Measurements from ENCODE around the gene PCNX2. TPM values are rescaled to one million over a fixed set of nuclear protein-coding genes. Genes with fewer than 3 reads are reported as not detected.

PCNX2 gene
- total and polyA plus RNA-seq, 9 donors, result 5.7 to 26.0 (median 18.9) TPM

DNA sequence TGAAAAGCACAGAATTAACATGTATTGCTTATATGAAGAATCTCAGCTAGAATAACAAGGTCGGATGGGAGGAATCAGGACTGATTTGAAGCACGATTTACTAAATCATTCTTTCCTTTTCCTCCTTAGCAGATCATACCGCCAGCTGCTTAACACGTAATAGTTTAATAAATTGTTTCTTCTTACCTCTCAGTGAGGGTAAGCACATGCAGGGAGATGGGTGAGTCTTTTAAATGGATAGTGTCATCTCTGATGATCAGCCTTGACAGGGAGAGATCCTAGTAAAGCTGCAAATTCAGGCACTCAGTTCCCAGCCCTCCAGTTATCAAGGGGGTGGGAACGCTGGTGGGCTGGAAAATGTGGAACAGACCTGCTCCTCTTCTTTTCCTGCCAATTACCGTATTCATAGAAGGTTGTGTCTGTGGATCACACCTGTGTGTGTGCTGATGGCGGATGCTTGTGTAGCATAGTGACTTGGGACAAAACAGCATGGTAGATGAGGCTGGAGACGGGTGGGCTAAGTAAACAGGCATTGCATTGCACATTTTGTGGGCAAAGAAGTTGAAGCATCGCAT, 314.5 kb downstream of the PCNX2 start:
- TF ChIP-seq, protein P1, sequence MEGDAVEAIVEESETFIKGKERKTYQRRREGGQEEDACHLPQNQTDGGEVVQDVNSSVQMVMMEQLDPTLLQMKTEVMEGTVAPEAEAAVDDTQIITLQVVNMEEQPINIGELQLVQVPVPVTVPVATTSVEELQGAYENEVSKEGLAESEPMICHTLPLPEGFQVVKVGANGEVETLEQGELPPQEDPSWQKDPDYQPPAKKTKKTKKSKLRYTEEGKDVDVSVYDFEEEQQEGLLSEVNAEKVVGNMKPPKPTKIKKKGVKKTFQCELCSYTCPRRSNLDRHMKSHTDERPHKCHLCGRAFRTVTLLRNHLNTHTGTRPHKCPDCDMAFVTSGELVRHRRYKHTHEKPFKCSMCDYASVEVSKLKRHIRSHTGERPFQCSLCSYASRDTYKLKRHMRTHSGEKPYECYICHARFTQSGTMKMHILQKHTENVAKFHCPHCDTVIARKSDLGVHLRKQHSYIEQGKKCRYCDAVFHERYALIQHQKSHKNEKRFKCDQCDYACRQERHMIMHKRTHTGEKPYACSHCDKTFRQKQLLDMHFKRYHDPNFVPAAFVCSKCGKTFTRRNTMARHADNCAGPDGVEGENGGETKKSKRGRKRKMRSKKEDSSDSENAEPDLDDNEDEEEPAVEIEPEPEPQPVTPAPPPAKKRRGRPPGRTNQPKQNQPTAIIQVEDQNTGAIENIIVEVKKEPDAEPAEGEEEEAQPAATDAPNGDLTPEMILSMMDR (IDR thresholded peaks at IDR 0.05), result no peak
- TF ChIP-seq EP300 (IDR thresholded peaks at IDR 0.05) (no peak), POLR2A (IDR thresholded peaks at IDR 0.05) (no peak)
- Histone ChIP-seq H3K4me3 (no peak overlapping the region), H3K27me3 (no peaks in the 10 kb centered on the region), H3K36me3 (no peaks in the 10 kb centered on the region), H3K9me3 (no peaks in the 10 kb centered on the region), H3K27ac (no peak overlapping the region), H3K4me1 (ENCODE audit: insufficient read depth) (no peaks in the 10 kb centered on the region)
- WGBS, 3 donors, result 66 to 79% (median 76%) methylated on average over 9 of the region's 9 CpGs
- no peak for DNase-seq
- intact Hi-C loops (cut with DNase I), result no loop called here

DNA sequence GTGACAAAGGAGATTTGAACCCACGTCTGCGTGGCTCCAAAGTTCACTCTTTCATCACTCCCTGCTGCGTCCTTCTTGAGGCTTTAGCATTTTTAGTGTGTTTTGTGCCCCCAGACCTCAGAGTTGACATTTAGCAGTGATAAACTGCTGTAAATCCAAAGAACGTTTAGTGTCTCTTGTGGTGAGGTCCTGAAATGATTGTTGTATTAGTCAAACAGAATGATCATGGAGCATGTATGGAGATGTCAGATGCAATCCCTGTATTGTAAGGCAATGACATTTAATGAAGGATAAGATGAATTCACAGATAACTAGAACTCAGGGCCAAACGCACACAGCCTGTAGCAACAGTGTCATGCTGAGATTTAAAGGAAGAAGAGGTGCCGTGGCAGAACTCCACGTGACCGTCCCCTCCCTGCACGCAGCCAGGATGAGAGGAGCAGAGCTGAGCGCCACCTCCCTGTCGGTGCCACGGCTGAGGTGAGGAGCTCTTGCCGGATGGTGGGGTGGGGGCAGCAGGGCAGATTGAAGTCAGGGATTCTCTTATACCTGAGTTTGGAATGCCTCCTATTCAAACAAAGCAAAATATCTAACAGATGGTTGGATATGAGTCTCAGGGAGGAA, 315.1 kb downstream of the PCNX2 start:
- Histone ChIP-seq H3K4me1 (ENCODE audit: insufficient read depth) (no peaks in the 10 kb centered on the region), H3K4me3 (no peak overlapping the region), H3K36me3 (no peaks in the 10 kb centered on the region), H3K27me3 (no peaks in the 10 kb centered on the region), H3K27ac (no peak overlapping the region), H3K9me3 (no peaks in the 10 kb centered on the region)
- DNase-seq, result no peak
- 52 to 74% (median 55%) methylated on average over 13 of the region's 13 CpGs for WGBS, 3 donors
- intact Hi-C loops (cut with DNase I), result no loop called here
- TF ChIP-seq POLR2A (IDR thresholded peaks at IDR 0.05) (no peak), EP300 (IDR thresholded peaks at IDR 0.05) (no peak)
- TF ChIP-seq, protein P1 (IDR thresholded peaks at IDR 0.05), result no peak

DNA sequence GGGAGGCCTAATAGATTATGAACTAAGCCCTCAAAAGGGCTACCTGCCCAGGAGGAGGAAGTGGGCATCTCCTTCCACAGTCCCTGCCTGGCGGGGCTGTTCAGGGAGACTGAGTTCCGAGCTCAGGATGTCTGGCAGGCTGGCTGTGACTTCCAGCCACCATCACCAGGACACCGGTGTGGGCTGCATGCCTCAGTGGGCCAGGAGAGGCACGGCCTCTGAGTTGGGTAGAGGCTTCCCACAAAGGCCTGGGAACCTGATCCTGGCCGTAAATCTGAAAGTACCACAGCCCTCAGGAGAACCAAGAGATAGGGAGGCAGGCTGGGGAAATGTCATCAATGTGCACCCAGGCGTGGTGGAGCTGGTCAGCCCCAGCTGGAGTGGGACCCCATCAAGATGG, 316.0 kb downstream of the PCNX2 start:
- Histone ChIP-seq H3K4me3 (no peak overlapping the region), H3K27me3 (no peaks in the 10 kb centered on the region), H3K4me1 (ENCODE audit: insufficient read depth) (no peaks in the 10 kb centered on the region), H3K27ac (no peak overlapping the region), H3K36me3 (no peaks in the 10 kb centered on the region), H3K9me3 (no peaks in the 10 kb centered on the region)
- whole genome bisulfite sequencing, 3 donors, result 91 to 97% (median 94%) methylated on average over 6 of the region's 6 CpGs
- intact Hi-C loops (cut with DNase I), result no loop called here
- TF ChIP-seq POLR2A (IDR thresholded peaks at IDR 0.05) (no peak), EP300 (IDR thresholded peaks at IDR 0.05) (no peak)
- TF ChIP-seq, protein P1 (IDR thresholded peaks at IDR 0.05), result no peak
- no peak for DNase-seq

DNA sequence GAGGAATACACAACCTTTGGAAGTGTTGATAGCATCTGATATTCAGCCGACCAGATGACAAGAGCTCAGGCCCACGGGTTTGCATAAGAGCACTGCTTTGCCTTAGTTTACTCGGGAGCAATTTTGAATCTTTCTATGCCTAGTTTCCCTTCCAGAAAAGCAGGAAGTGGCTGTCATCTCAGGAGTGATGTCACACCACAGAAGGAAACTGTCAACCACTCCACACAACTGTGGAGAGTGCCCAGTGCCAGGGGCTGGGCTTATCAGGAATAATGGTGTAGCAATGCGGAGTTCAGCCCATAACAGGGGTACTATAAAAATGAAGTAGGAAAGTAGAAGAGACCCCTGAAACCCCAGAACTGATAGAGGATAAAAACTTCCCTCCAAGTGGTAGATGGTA, 316.7 kb downstream of the PCNX2 start:
- H3K4me3 ChIP-seq, result no peak overlapping the region
- no peaks in the 10 kb centered on the region for H3K27me3 ChIP-seq
- no peaks in the 10 kb centered on the region for H3K4me1 ChIP-seq (ENCODE audit: insufficient read depth)
- intact Hi-C loops (cut with DNase I), result no loop called here
- no peak overlapping the region for H3K27ac ChIP-seq
- no peaks in the 10 kb centered on the region for H3K9me3 ChIP-seq
- no peak for DNase-seq
- no peak for TF ChIP-seq EP300 (IDR thresholded peaks at IDR 0.05)
- TF ChIP-seq POLR2A (IDR thresholded peaks at IDR 0.05), result no peak
- TF ChIP-seq, protein P1 (IDR thresholded peaks at IDR 0.05), result no peak
- 52 to 64% (median 57%) methylated on average over 4 of the region's 4 CpGs for WGBS, 3 donors
- no peaks in the 10 kb centered on the region for H3K36me3 ChIP-seq
